ENCODE data around the gene ATP6V1B1. TPM values are rescaled to one million over a fixed set of nuclear protein-coding genes. Genes with fewer than 3 reads are reported as not detected.

The ATP6V1B1 gene
- polyA plus RNA-seq, 3 donors = not detected

- no peak for DNase-seq
- Histone ChIP-seq H3K79me2 (ENCODE audit: insufficient read depth, low read length) (no peaks in the 10 kb centered on the region), H3K27ac (ENCODE audit: low read depth in 1 of 2, low read length in 2 of 2) (no peak overlapping the region), H3K4me2 (replicated peaks; ENCODE audit: extremely low read depth, low read length, poor library complexity, severe bottlenecking) (no peak overlapping the region), H3K9me3 (replicated peaks in 1 of 2; ENCODE audit: control insufficient read depth in 1 of 2, insufficient read depth in 1 of 2, low read length in 2 of 2) (no peaks in the 10 kb centered on the region), H2AFZ (ENCODE audit: insufficient read depth, low read depth, low read length, poor library complexity, severe bottlenecking) (no peak overlapping the region), H3K4me1 (ENCODE audit: control insufficient read depth in 1 of 2, insufficient read depth in 2 of 2, low read length in 2 of 2) (no peaks in the 10 kb centered on the region), H3K27me3 (ENCODE audit: control insufficient read depth in 2 of 2, insufficient read depth in 2 of 2, low read length in 2 of 2) (peaks cover 0 to 2% of the 10 kb centered on the region in 2 donors), H3K4me3 (replicated peaks in 1 of 3; ENCODE audit: low read depth in 2 of 3, low read length in 3 of 3) (no peak overlapping the region), H3K9ac (ENCODE audit: insufficient read depth, low read length, poor library complexity, severe bottlenecking) (no peak overlapping the region), H4K20me1 (ENCODE audit: insufficient read depth, low read length) (no peaks in the 10 kb centered on the region), H3K36me3 (replicated peaks in 1 of 2; ENCODE audit: control insufficient read depth in 1 of 2, insufficient read depth in 2 of 2, low read length in 2 of 2) (no peaks in the 10 kb centered on the region)
- H3K4me3 Mint-ChIP-seq = no peak overlapping the region
- H3K27ac Mint-ChIP-seq = no peak overlapping the region
- TF ChIP-seq CTCF (IDR thresholded peaks at IDR 0.05) = peak; percentile 12
- H3K27me3 Mint-ChIP-seq (ENCODE audit: low read depth in 3 of 3) = peaks cover 25 to 29% (median 25%) of the 10 kb centered on the region in 3 donors
- no peaks in the 10 kb centered on the region for H3K36me3 Mint-ChIP-seq
- H3K4me1 Mint-ChIP-seq = no peaks in the 10 kb centered on the region
- H3K9me3 Mint-ChIP-seq = peaks cover 0 to 3% (median 0%) of the 10 kb centered on the region in 7 donors
- 67% methylated on average over 5 of the region's 10 CpGs for WGBS (ENCODE audit: insufficient coverage)
- intact Hi-C loops (cut with micrococcal nuclease) = loop anchor here in 1 of 2 donors (5.0 kb wide), 1 partner anchor 136 kb away; no protein-coding TSS in a partner anchor
Observed at GRCh38 chr2:70923378-70924015, 12.2 kb upstream of the ATP6V1B1 start.

GRCh38 chr2:70926042-70926441 lies 9.7 kb upstream of the ATP6V1B1 start:
- Histone ChIP-seq H3K9me3 (replicated peaks in 1 of 2; ENCODE audit: control insufficient read depth in 1 of 2, insufficient read depth in 1 of 2, low read length in 2 of 2) (no peaks in the 10 kb centered on the region), H3K79me2 (ENCODE audit: insufficient read depth, low read length) (no peaks in the 10 kb centered on the region), H3K27me3 (ENCODE audit: control insufficient read depth in 2 of 2, insufficient read depth in 2 of 2, low read length in 2 of 2) (peaks cover 0 to 2% of the 10 kb centered on the region in 2 donors), H3K9ac (ENCODE audit: insufficient read depth, low read length, poor library complexity, severe bottlenecking) (no peak overlapping the region), H3K4me2 (replicated peaks; ENCODE audit: extremely low read depth, low read length, poor library complexity, severe bottlenecking) (no peak overlapping the region), H2AFZ (ENCODE audit: insufficient read depth, low read depth, low read length, poor library complexity, severe bottlenecking) (no peak overlapping the region), H4K20me1 (ENCODE audit: insufficient read depth, low read length) (no peaks in the 10 kb centered on the region), H3K4me3 (replicated peaks in 1 of 3; ENCODE audit: low read depth in 2 of 3, low read length in 3 of 3) (no peak overlapping the region), H3K27ac (ENCODE audit: low read depth in 1 of 2, low read length in 2 of 2) (no peak overlapping the region), H3K4me1 (ENCODE audit: control insufficient read depth in 1 of 2, insufficient read depth in 2 of 2, low read length in 2 of 2) (no peaks in the 10 kb centered on the region), H3K36me3 (replicated peaks in 1 of 2; ENCODE audit: control insufficient read depth in 1 of 2, insufficient read depth in 2 of 2, low read length in 2 of 2) (no peaks in the 10 kb centered on the region)
- H3K4me1 Mint-ChIP-seq = peaks cover 3% of the 10 kb centered on the region
- DNase-seq = no peak
- peaks cover 15 to 25% (median 19%) of the 10 kb centered on the region in 3 donors for H3K27me3 Mint-ChIP-seq (ENCODE audit: low read depth in 3 of 3)
- no peaks in the 10 kb centered on the region for H3K36me3 Mint-ChIP-seq
- 83% methylated on average over 2 of the region's 2 CpGs for WGBS (ENCODE audit: insufficient coverage)
- intact Hi-C loops (cut with micrococcal nuclease) = loop anchor here in 1 of 2 donors (5.0 kb wide), 1 partner anchor 144 kb away; no protein-coding TSS in a partner anchor
- no peak overlapping the region for H3K27ac Mint-ChIP-seq
- no peaks in the 10 kb centered on the region for H3K9me3 Mint-ChIP-seq
- no peak for TF ChIP-seq CTCF (IDR thresholded peaks at IDR 0.05)
- no peak overlapping the region for H3K4me3 Mint-ChIP-seq
